T-helper 17 cell (primary cell): ENCODE data around the gene ADM2. TPM values are rescaled to one million over a fixed set of nuclear protein-coding genes. Genes with fewer than 3 reads are reported as not detected.

Source experiments
- ATAC-seq: fragments of 150-1000 bp; cut with Tn5 transposase; 2 replicates; pipeline ENCODE4 v1.10.0; 2021; ENCODE audit warnings: mild to moderate bottlenecking, moderate library complexity
- DNase-seq, 3 donors: peaks; one replicate each; pipeline versions ENCODE4 v3.0.0 to v3.0.0-alpha.2; 2020 to 2021
- H3K9me3 ChIP-seq: one replicate; pipeline ENCODE4 v1.7.0; 2013; ENCODE audit warnings: low read length, mild to moderate bottlenecking; ENCODE audit not compliant: control insufficient read depth, poor library complexity, severe bottlenecking
- H3K27ac Mint-ChIP-seq: one replicate; pipeline ENCODE4 v1.8.0; 2022; ENCODE audit warnings: mild to moderate bottlenecking, moderate library complexity, mixed read lengths
- H3K27me3 Mint-ChIP-seq: one replicate; pipeline ENCODE4 v1.8.0; 2022; ENCODE audit warnings: mixed read lengths
- H3K36me3 Mint-ChIP-seq: one replicate; pipeline ENCODE4 v1.8.0; 2022; ENCODE audit warnings: low read depth, mixed read lengths
- H3K4me1 Mint-ChIP-seq: one replicate; pipeline ENCODE4 v1.8.0; 2022; ENCODE audit warnings: mild to moderate bottlenecking, mixed read lengths
- H3K4me3 Mint-ChIP-seq: one replicate; pipeline ENCODE4 v1.8.0; 2022; ENCODE audit warnings: mild to moderate bottlenecking, moderate library complexity, mixed read lengths
- total RNA-seq, 4 donors: library from RNA in 2 of 4; stranded (reverse) in 2 of 4; gene quantifications; one replicate each; pipeline ENCODE4 v1.2.3 and lab custom pipeline; 2022 to 2026

ADM2 gene
- total RNA-seq, 2 donors from 2014 or later, result 1.7 to 2.4 TPM

- ATAC-seq (no peak), DNase-seq (no peak)
- H3K4me3 Mint-ChIP-seq, result no peak overlapping the region
- H3K36me3 Mint-ChIP-seq, result peaks cover 3% of the 10 kb centered on the region
- H3K4me1 Mint-ChIP-seq, result peaks cover 6% of the 10 kb centered on the region
- H3K27ac Mint-ChIP-seq, result no peak overlapping the region
- H3K27me3 Mint-ChIP-seq, result no peaks in the 10 kb centered on the region
- no peaks in the 10 kb centered on the region for H3K9me3 ChIP-seq
Observed at GRCh38 chr22:50439871-50440331, 41.4 kb upstream of the ADM2 start.

GRCh38 chr22:50440544-50441249 is 40.6 kb upstream of the ADM2 start:
- no peak overlapping the region for H3K27ac Mint-ChIP-seq
- no peak for ATAC-seq

GRCh38 chr22:50441428-50441993 is 39.8 kb upstream of the ADM2 start:
- H3K9me3 ChIP-seq, result no peaks in the 10 kb centered on the region
- Mint-ChIP-seq H3K4me1 (peaks cover 15% of the 10 kb centered on the region), H3K36me3 (no peaks in the 10 kb centered on the region), H3K27me3 (no peaks in the 10 kb centered on the region), H3K4me3 (no peak overlapping the region), H3K27ac (no peak overlapping the region)
- ATAC-seq (no peak), DNase-seq (no peak)

More at GRCh38 chr22:50440544-50441249, 40.6 kb upstream of the ADM2 start:
- no peaks in the 10 kb centered on the region for H3K27me3 Mint-ChIP-seq
- peaks cover 12% of the 10 kb centered on the region for H3K4me1 Mint-ChIP-seq
- no peak overlapping the region for H3K4me3 Mint-ChIP-seq
- no peaks in the 10 kb centered on the region for H3K9me3 ChIP-seq
- no peak for DNase-seq
- no peaks in the 10 kb centered on the region for H3K36me3 Mint-ChIP-seq

DNA sequence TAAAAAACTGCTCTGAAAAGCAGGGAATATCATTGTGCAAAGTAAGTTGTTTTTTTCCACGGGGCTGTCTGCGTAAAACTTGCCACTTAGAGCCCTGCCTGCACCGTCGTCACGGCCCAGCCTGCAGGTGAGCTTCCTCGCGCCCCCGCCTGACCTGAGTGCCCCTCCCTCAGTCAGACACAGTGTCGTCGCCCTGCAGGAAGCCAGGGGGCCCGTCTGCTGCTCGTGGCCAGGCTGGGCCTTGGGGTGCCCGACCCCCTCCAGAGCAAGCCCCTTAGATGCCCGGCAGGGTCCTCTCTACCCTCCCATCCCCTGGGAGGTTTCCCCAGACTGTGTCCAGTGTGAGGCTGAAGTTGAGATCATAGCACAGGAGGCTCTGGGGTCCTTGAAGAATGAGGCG is 38.1 kb upstream of the ADM2 start:
- no peak overlapping the region for H3K4me3 Mint-ChIP-seq
- no peaks in the 10 kb centered on the region for H3K27me3 Mint-ChIP-seq
- H3K36me3 Mint-ChIP-seq, result peaks cover 2% of the 10 kb centered on the region
- ATAC-seq, result peak; percentile 9
- peaks cover 15% of the 10 kb centered on the region for H3K4me1 Mint-ChIP-seq
- H3K9me3 ChIP-seq, result no peaks in the 10 kb centered on the region
- H3K27ac Mint-ChIP-seq, result no peak overlapping the region
- no peak for DNase-seq

- no peak overlapping the region for H3K27ac Mint-ChIP-seq
- DNase-seq (no peak), ATAC-seq (peak; percentile 7)
- H3K27me3 Mint-ChIP-seq, result no peaks in the 10 kb centered on the region
- no peak overlapping the region for H3K4me3 Mint-ChIP-seq
- peaks cover 19% of the 10 kb centered on the region for H3K4me1 Mint-ChIP-seq
- peaks cover 6% of the 10 kb centered on the region for H3K36me3 Mint-ChIP-seq
- H3K9me3 ChIP-seq, result no peaks in the 10 kb centered on the region
Observed at GRCh38 chr22:50443801-50444625, 37.3 kb upstream of the ADM2 start.

GRCh38 chr22:50444663-50445062 is 36.7 kb upstream of the ADM2 start:
- Mint-ChIP-seq H3K27ac (peak overlapping the region; percentile 71), H3K4me3 (no peak overlapping the region), H3K36me3 (peaks cover 10% of the 10 kb centered on the region), H3K27me3 (no peaks in the 10 kb centered on the region), H3K4me1 (peaks cover 22% of the 10 kb centered on the region)
- H3K9me3 ChIP-seq, result no peaks in the 10 kb centered on the region
- ATAC-seq (no peak), DNase-seq (no peak)

DNA sequence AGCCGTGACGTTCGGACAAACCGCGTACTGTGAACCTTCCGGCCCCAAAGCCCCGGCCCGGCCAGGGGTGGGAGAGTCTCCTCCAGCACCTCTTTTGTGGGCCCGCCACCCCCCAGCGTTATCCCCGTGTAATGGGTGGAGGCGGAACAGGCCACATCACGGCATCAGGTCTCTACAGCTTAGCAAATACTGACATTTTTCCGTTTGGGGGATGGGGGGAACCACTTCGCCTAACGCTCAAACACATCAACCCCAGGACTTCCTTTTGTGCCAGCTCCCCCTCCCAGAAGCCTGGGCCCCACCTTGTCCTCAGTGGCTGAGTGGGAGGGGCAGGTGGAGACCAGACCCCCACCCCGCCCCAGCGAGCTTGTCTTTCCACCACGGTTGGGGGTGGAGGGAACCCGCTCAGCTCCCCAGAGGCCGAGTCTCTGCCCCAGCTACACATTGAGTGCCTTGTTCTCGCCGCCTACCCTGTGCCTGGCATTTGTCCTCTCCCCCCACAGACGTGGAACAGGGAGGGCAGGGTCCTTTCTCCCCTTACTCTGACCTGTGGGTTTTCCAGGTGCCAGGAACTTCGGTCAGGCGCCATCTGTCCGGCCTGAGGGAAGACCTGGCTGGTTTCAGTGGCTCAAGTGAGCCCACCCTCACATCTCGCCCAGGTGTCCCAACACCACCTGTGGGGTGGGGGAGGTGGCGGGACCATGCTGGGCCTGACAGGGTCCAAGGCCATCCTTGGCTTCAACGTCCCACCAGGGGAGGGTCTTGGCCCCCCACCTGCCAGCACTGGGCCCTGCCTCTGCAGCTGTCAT is 36.1 kb upstream of the ADM2 start:
- no peaks in the 10 kb centered on the region for H3K9me3 ChIP-seq
- DNase-seq, result no peak
- H3K27ac Mint-ChIP-seq, result peak overlapping the region; percentile 71
- no peaks in the 10 kb centered on the region for H3K27me3 Mint-ChIP-seq
- peak; percentile 27 for ATAC-seq
- peaks cover 25% of the 10 kb centered on the region for H3K4me1 Mint-ChIP-seq
- H3K4me3 Mint-ChIP-seq, result peak overlapping the region; percentile 25
- H3K36me3 Mint-ChIP-seq, result peaks cover 10% of the 10 kb centered on the region

- H3K4me1 Mint-ChIP-seq, result peaks cover 27% of the 10 kb centered on the region
- H3K27me3 Mint-ChIP-seq, result no peaks in the 10 kb centered on the region
- H3K4me3 Mint-ChIP-seq, result no peak overlapping the region
- H3K27ac Mint-ChIP-seq, result peak overlapping the region; percentile 71
- DNase-seq (no peak), ATAC-seq (no peak)
- peaks cover 10% of the 10 kb centered on the region for H3K36me3 Mint-ChIP-seq
- H3K9me3 ChIP-seq, result no peaks in the 10 kb centered on the region
Observed at GRCh38 chr22:50445880-50446707, 35.2 kb upstream of the ADM2 start.

DNA sequence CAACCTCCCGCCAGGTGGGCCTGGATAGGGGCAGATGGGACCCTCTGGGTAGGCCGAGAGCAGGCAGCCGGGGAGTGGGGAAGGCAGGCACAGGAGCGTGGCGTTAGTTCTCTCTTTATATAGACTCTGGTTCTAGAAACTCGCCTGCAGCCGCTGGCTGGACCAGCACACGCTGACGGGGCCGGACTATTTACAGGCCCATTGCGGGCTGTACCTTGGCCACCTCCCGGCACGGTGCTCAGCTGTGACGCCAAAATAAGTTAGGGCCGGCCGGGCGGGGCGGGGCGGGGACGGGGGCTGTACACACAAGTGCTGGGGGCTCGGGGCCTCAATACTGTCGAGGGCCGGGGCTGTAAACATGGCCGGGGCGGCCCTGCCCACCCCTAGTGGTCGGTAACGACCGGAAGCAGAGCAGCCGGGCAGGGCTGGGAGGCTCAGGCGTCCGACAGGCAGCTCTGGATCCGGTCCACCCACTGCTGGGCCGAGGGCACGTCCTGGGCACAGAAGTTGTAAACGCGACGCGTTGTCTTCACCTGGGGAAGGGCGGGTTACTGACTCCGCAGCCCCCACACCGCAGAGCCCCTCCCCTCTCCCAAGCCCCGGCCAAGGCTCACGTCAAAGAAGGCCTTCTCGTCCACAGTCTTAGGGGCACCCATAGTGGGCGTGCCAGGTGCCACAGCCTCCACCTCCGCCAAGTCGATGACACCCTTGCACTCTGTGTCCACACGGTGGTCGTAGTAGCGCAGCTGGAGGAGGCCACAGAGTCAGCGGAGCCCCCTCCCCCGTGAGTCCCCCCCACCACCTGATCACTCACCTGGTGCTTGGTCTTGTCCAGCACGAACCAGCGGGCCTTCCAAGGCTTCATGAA is 34.4 kb upstream of the ADM2 start:
- Mint-ChIP-seq H3K4me3 (no peak overlapping the region), H3K4me1 (peaks cover 30% of the 10 kb centered on the region), H3K27me3 (no peaks in the 10 kb centered on the region), H3K27ac (no peak overlapping the region), H3K36me3 (peaks cover 10% of the 10 kb centered on the region)
- ATAC-seq, result no peak
- no peaks in the 10 kb centered on the region for H3K9me3 ChIP-seq
- DNase-seq, result no peak

- DNase-seq (no peak), ATAC-seq (no peak)
- H3K36me3 Mint-ChIP-seq, result peaks cover 10% of the 10 kb centered on the region
- peak overlapping the region; percentile 33 for H3K4me3 Mint-ChIP-seq
- H3K9me3 ChIP-seq, result no peaks in the 10 kb centered on the region
- peak overlapping the region; percentile 92 for H3K27ac Mint-ChIP-seq
- no peaks in the 10 kb centered on the region for H3K27me3 Mint-ChIP-seq
- H3K4me1 Mint-ChIP-seq, result peaks cover 30% of the 10 kb centered on the region
Observed at GRCh38 chr22:50447576-50448551, 33.5 kb upstream of the ADM2 start.

- no peaks in the 10 kb centered on the region for H3K9me3 ChIP-seq
- Mint-ChIP-seq H3K36me3 (peaks cover 12% of the 10 kb centered on the region), H3K4me1 (peaks cover 24% of the 10 kb centered on the region), H3K27ac (peak overlapping the region; percentile 88), H3K27me3 (no peaks in the 10 kb centered on the region), H3K4me3 (no peak overlapping the region)
- no peak for DNase-seq
- no peak for ATAC-seq
Observed at GRCh38 chr22:50452649-50453048, 28.7 kb upstream of the ADM2 start.
